NCI-H510A (cell line): ENCODE measurements around the gene IL26.
"Not testable (repeated sequence)": the region's sequence is repeated elsewhere in the genome, so short reads cannot be mapped to it uniquely, and the experiment has no call there.

Experiments
- DNase-seq: peaks from one replicate; lab custom pipeline; 2025; lab: John Stamatoyannopoulos, UW

Gene IL26

GRCh38 chr12:68199127-68199526, 26.5 kb downstream of the IL26 start:
- no peak for DNase-seq

- DNase-seq: no peak
Measured at GRCh38 chr12:68198507-68199086, 27.0 kb downstream of the IL26 start.

GRCh38 chr12:68190301-68190700, 35.3 kb downstream of the IL26 start:
- no peak for DNase-seq

- no peak for DNase-seq
Measured at GRCh38 chr12:68189821-68190242, 35.8 kb downstream of the IL26 start.

- no peak for DNase-seq
Measured at GRCh38 chr12:68185598-68185997, 40.0 kb downstream of the IL26 start.

DNA sequence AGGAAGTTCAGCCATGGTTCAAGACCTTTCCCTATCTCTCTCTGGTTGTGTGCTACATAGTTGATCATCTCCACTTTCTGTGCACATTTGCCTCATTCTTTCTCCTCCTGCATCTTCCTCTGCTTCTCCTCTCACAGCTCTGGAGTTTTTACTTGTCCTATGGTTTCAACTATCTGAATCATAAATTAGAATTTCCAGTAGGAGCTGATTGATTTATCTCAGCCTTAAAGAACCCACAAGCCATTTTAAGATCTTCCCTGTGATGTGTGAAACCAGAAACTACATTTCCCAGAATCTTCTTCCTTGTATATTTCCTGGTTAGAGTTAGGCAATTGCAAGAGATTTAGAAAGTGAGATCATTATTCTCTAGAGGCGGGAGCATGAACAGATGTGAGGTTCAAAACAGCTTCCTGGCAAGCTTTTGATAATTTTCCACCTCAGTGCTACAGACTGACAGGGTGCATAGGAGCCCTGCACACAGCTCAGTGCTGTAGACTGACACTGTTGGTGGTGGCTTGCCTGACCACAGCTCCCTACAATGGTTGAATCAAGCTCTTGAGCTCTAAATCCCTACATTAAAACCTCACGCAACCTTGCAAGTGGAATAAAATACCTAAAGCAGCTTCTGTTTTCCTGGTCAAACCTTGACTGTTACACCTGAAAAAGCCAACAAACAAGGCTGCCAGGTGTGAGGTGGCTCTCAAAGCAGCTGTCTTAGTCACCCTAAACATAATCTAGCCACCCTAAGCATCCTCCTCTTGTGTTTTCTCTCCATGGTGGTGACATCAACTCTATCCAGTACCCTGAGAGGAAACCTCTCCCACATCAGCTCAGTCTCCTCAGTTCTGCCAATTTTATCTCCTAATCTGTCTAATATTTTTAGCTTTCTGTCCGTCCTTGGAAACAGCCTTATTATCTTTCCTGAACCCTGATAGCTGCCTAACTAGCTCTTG, 44.5 kb downstream of the IL26 start:
- DNase-seq: no peak

- no peak for DNase-seq
Measured at GRCh38 chr12:68178774-68179439, 46.7 kb downstream of the IL26 start.

DNA sequence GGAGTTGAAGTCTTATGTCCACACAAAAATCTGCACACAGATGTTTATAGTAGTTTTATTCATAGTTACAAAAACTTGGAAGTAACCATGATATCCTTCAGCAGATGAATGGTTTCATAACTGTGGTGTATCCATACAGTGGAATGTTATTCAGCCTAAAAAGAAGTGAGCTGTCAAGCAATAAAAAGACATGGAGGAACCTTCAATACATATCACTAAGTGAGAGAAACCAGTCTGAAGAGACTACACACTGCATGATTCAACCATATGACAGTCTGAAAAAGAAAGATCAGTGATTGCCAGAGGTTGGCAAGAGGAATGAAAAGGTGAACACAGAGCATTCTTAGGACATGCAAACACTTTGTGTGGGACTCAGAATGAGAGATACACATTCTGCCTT, 47.4 kb downstream of the IL26 start:
- no peak for DNase-seq

GRCh38 chr12:68177562-68177961, 48.0 kb downstream of the IL26 start:
- DNase-seq: no peak

DNA sequence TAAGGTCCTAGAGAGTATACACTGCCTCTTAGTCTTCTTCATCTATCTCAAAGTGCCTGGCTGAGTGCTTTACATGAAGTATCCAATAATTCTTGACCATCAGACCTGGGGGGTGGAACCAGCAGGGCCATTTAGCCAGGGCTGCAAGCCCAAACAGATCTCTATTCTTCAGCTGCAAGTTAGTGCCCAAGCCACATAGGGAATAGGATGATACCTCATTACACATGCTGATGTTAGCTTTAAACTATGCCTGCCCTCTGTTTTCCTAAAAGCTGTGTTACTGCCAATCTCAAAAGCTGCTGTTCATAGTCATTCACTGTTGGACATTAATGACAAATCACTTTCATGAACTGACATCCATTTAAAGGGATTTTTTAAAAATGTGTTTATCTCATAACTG, 49.4 kb downstream of the IL26 start:
- DNase-seq: no peak

DNA sequence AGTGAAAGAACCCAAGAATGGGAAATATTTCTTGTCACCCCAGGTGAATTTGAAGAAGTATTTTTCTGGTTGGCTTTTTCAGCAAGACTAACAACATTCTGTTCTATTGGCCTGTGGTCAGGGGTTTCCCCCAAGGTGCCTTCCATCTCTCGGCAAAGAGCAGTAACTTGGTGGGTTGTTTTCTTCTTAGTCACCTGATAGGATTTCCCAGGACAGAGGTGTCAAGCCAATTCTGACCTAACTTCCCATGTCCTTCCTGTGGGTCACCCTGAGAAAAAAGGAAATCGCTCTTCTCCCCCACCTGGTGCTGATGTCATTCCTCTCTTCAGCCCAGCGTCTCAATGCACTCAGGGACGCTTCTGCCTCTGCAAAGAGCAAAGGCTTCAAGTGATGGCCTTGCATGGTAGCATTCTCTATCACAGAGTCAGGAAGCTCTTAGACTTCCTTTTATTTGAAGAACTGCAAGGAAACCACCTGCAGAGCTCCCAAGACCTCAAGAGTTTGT, 50.0 kb downstream of the IL26 start:
- no peak for DNase-seq

DNA sequence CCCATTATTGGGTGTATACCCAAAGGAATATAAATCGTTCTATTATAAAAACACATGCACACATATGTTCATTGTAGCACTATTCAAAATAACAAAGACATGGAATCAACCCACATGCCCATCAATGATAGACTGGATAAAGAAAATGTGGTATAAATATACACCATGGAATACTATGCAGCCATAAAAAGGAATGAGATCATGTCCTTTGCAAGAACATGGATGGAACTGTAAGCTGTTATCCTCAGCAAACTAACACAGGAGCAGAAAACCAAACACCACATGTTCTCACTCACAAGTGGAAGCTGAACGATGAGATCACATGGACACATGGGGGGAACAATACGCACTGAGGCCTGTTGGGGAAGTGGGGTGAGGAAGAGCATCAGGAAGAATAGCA, 50.8 kb downstream of the IL26 start:
- not testable (repeated sequence) for DNase-seq

GRCh38 chr12:68173792-68174191, 51.8 kb downstream of the IL26 start:
- no peak for DNase-seq

GRCh38 chr12:68170726-68171125, 54.9 kb downstream of the IL26 start:
- no peak for DNase-seq

DNA sequence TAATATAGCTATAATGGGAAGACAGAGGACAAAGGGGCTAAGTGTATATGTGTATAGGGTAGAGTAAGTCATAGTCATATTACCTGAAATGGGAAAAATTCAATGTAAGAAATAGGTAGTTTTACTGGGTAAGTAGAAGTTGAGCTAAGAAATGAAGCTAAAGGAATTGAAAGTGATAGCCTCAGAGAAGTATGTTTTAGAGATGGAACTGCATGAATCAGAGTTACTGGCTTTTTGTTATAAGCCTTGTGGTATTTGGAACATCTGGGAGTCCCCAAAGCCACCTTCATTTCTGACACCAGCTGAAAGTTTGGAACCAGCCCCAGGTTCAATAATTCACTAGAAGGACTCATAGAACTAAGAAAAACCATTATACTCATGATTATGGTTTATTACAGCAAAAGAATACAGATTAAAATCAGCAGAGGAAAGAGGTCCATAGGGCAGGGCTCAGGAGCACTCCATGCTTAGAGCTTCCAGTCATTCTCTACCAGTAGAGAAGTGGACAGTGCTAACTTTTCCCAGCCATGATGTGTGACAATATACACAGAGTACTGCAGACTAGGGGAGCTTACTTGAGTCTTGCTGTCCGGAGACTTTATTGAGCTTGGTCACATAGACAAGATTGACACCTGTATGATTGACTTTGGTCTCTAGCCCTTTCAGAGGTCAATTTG, 56.3 kb downstream of the IL26 start:
- DNase-seq: no peak

DNA sequence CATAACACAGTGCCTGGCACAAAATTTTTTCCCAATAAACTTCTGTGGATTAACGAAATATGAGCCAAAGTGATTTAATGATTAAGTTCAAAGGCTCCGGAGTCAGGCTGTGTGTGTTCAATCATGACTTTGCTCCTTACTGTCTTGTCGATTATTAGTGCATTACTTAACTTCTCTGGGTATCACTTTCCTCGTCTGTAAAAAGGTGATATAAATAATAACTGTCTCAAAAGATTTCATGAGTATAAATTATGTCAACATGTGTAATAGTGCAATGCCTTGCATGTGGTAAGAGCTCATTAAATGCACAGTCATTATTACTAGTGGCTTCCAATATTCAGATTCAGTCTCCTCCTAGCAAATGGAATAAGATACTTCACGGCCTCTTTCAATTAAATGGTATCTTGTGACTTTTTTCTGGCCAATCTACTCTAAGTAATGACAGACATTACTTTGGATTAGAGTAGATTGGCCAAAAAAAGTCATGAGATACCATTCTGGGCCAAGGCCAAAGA, 59.2 kb downstream of the IL26 start:
- no peak for DNase-seq

DNA sequence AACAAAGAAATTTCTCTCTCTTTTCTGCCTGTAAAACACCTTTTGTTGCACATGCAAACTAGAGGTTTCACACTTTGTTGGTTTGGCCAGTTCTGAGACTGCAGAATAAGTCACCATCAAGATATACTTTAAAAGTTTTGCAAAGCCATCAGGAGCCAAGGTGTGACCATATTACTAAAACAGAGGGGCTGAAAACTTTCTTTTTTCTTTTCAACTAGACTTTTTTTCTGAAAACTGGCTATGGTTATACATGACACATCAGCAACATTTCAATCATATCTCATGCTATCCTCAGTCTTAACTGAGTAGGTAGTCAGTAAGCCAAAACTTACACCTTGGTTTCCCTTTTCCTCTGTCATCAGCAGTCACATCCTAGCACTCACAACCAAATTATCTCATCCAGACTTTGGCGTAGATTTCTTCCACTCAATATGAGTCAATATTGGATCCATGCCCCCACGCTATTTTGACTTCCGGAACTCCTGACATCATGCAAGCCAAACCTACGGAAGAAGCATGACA, 62.0 kb downstream of the IL26 start:
- DNase-seq: no peak

DNA sequence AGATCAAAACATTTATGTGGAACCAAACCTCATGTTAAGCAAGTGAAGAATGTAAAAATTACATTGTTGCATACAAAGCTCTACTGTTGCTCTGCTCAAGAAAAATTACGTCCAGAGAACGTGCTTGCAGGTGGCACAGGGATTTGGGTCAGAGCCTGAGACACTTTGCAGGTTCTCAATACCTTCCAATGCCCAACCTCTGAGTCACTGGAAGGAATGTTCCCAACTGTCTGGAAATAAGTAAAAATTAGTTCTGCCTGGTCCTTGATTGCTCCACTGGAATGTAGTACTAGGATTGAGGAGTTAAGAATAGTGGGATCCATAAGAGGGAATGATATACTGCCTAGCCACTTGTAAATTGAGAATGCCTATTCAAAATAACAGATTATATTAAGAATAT, 63.2 kb downstream of the IL26 start:
- DNase-seq: no peak

DNA sequence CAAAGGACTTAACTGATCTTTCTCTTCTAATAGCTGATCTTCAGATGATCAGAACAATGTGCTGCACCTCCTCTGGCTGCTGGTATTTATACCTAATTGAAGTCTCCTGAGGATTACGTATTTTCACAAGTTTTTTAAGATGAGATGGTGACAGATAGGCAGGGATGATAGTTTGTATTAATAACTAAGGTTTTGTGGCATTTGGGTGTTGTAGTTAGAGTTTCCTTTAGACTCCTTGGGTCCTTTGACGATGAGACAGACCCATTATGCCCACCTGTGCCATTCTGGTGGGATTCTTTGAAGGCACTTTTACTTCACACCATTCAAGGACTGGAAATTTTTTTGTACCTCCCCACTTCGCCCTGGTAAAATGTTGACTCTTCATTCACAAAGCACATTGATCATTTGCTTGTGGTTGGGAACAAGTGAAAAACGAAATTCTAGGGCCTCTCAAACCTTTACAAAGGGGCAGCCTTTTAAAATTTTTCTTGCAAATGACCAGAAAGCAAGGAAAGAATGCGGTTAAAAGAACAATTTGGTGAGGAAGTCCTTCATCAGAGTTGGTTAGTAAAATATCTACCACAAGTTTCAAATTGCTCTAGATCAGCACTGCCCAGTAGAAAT, 65.8 kb downstream of the IL26 start, which contains the start of gene IFNG:
Gene IFNG (minus strand): TSS at position 60 of the 624 bp plus-strand sequence. CDS start 125 bp downstream, outside the sequence.
- DNase-seq: no peak

DNA sequence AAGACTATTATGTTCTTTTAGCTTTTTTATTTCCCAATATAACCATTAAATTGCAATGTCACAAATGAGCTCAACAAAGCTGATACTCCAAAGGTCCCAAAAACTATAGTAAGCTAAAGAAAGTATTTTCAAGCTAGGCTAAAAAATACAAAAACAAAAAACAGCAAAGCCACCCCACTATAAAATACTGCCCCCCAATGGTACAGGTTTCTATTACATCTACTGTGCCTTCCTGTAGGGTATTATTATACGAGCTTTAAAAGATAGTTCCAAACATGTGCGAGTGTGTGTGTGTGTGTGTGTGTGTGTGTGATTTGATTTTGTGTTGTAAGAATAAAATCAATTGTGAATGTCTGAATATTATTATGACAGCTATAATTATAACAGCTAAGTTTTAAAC, 67.2 kb downstream of the IL26 start:
- no peak for DNase-seq

DNA sequence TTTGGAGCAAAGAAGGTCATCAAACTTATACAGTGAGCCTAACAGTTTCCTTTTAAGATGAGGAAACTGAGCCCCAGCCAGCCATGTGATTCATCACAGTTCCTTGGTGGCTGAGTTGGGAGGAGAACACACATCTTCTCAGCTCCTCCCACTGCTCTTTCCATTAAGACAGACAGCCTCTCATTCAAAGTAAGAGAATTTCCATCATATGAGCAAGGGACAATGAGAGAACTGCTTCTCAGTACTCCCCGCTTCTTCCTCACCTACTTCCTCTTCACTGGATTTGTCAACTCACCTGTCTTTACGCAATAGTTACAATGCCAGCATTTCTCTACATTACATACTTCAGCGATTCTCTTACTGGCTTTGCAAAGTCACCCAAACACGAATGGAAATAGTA, 68.2 kb downstream of the IL26 start:
- no peak for DNase-seq
